Natural killer cell (primary cell): ENCODE measurements around the gene PRLH. TPM values are rescaled to one million over a fixed set of nuclear protein-coding genes. Genes with fewer than 3 reads are reported as not detected.

Experiments
- ATAC-seq, 3 donors: fragments of 150-1000 bp in 2 of 3; fragments of 200-7000 bp in 1 of 3; cut with Tn5 transposase; 1 replicate in 1 of 3; 2 replicates in 2 of 3; pipeline ENCODE4 v1.10.0; 2021; ENCODE audit warnings: mild to moderate bottlenecking in 2 of 3, moderate library complexity in 2 of 3
- DNase-seq, 2 donors: peaks; one replicate each; pipeline versions ENCODE4 v3.0.0 to v3.0.0-alpha.2; 2013 to 2021; ENCODE audit warnings: mixed read lengths in 1 of 2
- H3K27ac ChIP-seq: one replicate; pipeline ENCODE4 v1.5.1; 2013; ENCODE audit warnings: mild to moderate bottlenecking, low read length
- H3K27me3 ChIP-seq: one replicate; pipeline ENCODE4 v1.6.1; 2013; ENCODE audit warnings: low read length; ENCODE audit not compliant: control insufficient read depth, insufficient read depth
- H3K36me3 ChIP-seq: one replicate; pipeline ENCODE4 v1.6.1; 2013; ENCODE audit warnings: low read length; ENCODE audit not compliant: control insufficient read depth, insufficient read depth
- H3K4me1 ChIP-seq: one replicate; pipeline ENCODE4 v1.6.1; 2013; ENCODE audit warnings: low read length; ENCODE audit not compliant: control insufficient read depth, insufficient read depth
- H3K4me3 ChIP-seq: one replicate; pipeline ENCODE4 v1.5.1; 2013; ENCODE audit warnings: low read length
- H3K9me3 ChIP-seq: one replicate; pipeline ENCODE4 v1.6.1; 2013; ENCODE audit warnings: low read length; ENCODE audit not compliant: control insufficient read depth, insufficient read depth
- H3K27ac Mint-ChIP-seq, 2 donors: one replicate each; pipeline ENCODE4 v1.8.0; 2022; ENCODE audit warnings: mild to moderate bottlenecking in 2 of 2, mixed read lengths in 2 of 2, moderate library complexity in 1 of 2
- H3K27me3 Mint-ChIP-seq, 2 donors: one replicate each; pipeline ENCODE4 v1.8.0; 2022; ENCODE audit warnings: low read depth in 2 of 2, mixed read lengths in 2 of 2
- H3K36me3 Mint-ChIP-seq: one replicate; pipeline ENCODE4 v1.8.0; 2022; ENCODE audit warnings: mixed read lengths
- H3K4me1 Mint-ChIP-seq, 2 donors: one replicate each; pipeline ENCODE4 v1.8.0; 2022; ENCODE audit warnings: mixed read lengths in 2 of 2
- H3K4me3 Mint-ChIP-seq: one replicate; pipeline ENCODE4 v1.8.0; 2022; ENCODE audit warnings: mild to moderate bottlenecking, moderate library complexity, mixed read lengths
- H3K9me3 Mint-ChIP-seq, 2 donors: one replicate each; pipeline ENCODE4 v1.8.0; 2022; ENCODE audit warnings: mixed read lengths in 2 of 2
- WGBS: methylation state at CpG from one replicate; pipeline ENCODE4 v1.1.7; 2013; ENCODE audit warnings: missing lambda C conversion rate; ENCODE audit not compliant: insufficient coverage; 5-methylcytosine and 5-hydroxymethylcytosine counted together
- intact Hi-C: fragments of 100-400 bp; cut with micrococcal nuclease; formaldehyde crosslinking; loops from one replicate; pipeline ENCODE4 v1.14.2; 2022
- total RNA-seq, 4 donors: library from RNA; stranded (reverse); fragments of 120-200 nt in 1 of 4; gene quantifications; one replicate each; pipeline versions ENCODE4 v1.2.3 to v1.2.4, GENCODE V29; 2013 to 2022
- TF ChIP-seq, protein P1 (sequence below): fragments of 200-600 bp; IDR thresholded peaks from one replicate; pipeline ENCODE4 v1.8.0; 2022; ENCODE audit warnings: antibody characterized with exemption

PRLH gene
- total RNA-seq, 3 donors from 2014 or later (not counting 1 experiment from before 2014, with no cell fraction given), result not detected

DNA sequence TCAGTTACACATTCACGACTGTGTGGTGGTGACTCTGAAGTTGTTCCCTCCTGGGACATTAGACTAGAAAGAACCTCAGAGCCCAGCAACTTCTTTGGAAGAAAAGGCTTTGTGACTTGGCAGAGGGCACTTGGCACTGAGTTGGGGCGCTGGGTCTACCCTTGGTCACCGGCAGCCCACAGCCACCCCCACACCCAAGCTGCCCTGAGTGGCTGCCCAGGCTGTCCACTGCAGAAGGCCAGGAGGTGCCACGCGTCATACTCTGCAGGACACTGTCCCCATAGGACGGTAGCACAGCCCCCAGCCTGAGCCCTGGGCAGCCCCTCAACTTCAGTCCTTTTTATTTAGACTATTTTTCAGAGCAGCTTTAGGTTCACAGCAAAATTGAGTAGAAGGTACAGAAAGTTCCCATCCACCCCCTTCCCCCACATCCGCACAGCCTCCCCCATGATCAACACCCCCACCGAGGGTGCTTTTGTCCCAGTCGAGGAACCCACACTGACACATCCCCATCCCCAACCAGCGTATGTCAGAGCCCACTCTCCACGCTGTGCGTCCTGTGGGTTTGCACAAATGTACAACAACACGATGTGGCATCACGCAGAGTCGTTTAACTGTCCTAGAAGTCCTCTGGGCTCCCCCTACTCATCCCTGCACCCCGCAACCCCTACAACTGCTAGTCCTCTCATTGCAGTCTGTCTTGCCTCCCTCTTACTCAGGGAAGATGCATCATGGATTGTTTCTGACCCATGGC is 1.1 kb downstream of the PRLH start:
- 88% methylated on average over 16 of the region's 16 CpGs for WGBS
- Mint-ChIP-seq H3K27me3 (peaks cover 0 to 8% of the 10 kb centered on the region in 2 donors), H3K27ac (no peak overlapping the region), H3K4me3 (no peak overlapping the region), H3K9me3 (no peaks in the 10 kb centered on the region), H3K36me3 (no peaks in the 10 kb centered on the region), H3K4me1 (peaks cover 5 to 6% of the 10 kb centered on the region in 2 donors)
- no peak overlapping the region for H3K4me3 ChIP-seq
- no peak for ATAC-seq
- no peaks in the 10 kb centered on the region for H3K9me3 ChIP-seq
- no peaks in the 10 kb centered on the region for H3K36me3 ChIP-seq
- intact Hi-C loops, result no loop called here
- H3K4me1 ChIP-seq, result peaks cover 6% of the 10 kb centered on the region
- no peak overlapping the region for H3K27ac ChIP-seq
- H3K27me3 ChIP-seq, result no peaks in the 10 kb centered on the region
- TF ChIP-seq, protein P1, sequence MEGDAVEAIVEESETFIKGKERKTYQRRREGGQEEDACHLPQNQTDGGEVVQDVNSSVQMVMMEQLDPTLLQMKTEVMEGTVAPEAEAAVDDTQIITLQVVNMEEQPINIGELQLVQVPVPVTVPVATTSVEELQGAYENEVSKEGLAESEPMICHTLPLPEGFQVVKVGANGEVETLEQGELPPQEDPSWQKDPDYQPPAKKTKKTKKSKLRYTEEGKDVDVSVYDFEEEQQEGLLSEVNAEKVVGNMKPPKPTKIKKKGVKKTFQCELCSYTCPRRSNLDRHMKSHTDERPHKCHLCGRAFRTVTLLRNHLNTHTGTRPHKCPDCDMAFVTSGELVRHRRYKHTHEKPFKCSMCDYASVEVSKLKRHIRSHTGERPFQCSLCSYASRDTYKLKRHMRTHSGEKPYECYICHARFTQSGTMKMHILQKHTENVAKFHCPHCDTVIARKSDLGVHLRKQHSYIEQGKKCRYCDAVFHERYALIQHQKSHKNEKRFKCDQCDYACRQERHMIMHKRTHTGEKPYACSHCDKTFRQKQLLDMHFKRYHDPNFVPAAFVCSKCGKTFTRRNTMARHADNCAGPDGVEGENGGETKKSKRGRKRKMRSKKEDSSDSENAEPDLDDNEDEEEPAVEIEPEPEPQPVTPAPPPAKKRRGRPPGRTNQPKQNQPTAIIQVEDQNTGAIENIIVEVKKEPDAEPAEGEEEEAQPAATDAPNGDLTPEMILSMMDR, result no peak
- DNase-seq, result no peak

DNA sequence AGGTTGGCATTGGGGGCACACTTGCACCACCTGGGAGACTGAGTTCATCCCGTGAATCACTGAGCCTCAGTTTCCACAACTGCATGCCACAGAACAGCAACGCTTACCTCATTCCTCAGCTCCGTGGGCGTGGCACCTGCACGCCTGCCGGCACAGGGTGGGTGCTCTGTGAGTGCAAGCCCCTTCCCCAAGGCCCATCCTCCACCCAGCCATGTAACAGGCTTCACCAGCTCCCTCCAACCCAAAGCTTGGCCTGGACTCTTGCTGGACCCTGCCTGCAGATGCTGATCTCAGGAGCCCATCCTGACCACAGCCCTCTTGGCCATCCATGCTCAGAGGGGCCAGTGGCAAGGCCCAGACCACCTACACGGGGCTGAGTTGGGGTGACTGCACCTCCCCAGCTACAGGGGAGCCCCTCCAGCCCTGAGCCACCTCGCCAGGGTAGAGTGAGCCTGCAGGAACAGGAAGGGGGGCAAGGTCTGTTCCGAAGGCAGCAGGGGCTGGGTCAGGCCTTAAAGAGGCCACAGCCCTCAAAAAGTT is 1.8 kb downstream of the PRLH start:
- TF ChIP-seq, protein P1, result no peak
- ATAC-seq (no peak), DNase-seq (no peak)
- Mint-ChIP-seq H3K4me3 (no peak overlapping the region), H3K27ac (no peak overlapping the region), H3K27me3 (peaks cover 0 to 5% of the 10 kb centered on the region in 2 donors), H3K9me3 (no peaks in the 10 kb centered on the region), H3K4me1 (peaks cover 5 to 6% of the 10 kb centered on the region in 2 donors), H3K36me3 (no peaks in the 10 kb centered on the region)
- no peak overlapping the region for H3K4me3 ChIP-seq
- H3K4me1 ChIP-seq, result peaks cover 6% of the 10 kb centered on the region
- no peak overlapping the region for H3K27ac ChIP-seq
- intact Hi-C loops, result no loop called here
- no peaks in the 10 kb centered on the region for H3K27me3 ChIP-seq
- no peaks in the 10 kb centered on the region for H3K9me3 ChIP-seq
- H3K36me3 ChIP-seq, result no peaks in the 10 kb centered on the region
- 76% methylated on average over 9 of the region's 9 CpGs for WGBS

DNA sequence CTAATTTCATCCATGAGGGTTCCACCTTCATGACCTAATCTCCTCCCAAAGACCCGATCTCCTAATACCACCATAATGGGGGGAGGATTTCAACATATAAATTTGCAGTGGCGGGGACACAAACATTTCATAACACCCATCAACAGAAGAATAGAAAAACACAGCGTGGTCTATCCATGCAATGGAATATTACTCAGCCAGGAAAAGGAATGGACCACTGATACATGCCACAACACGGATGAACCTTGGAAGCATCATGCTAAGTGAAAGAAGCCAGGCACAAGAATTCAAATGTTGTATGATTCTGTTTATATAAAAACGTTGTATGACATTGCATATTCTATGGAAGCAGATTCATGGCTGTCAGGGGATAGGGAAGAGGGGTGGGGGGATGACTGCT is 2.7 kb downstream of the PRLH start:
- Histone ChIP-seq H3K9me3 (no peaks in the 10 kb centered on the region), H3K4me1 (peaks cover 6% of the 10 kb centered on the region), H3K27me3 (no peaks in the 10 kb centered on the region), H3K36me3 (no peaks in the 10 kb centered on the region), H3K27ac (no peak overlapping the region), H3K4me3 (no peak overlapping the region)
- no peak overlapping the region for H3K4me3 Mint-ChIP-seq
- H3K27ac Mint-ChIP-seq, result no peak overlapping the region
- H3K4me1 Mint-ChIP-seq, result peaks cover 5 to 6% of the 10 kb centered on the region in 2 donors
- no peaks in the 10 kb centered on the region for H3K9me3 Mint-ChIP-seq
- no peak for ATAC-seq
- H3K36me3 Mint-ChIP-seq, result no peaks in the 10 kb centered on the region
- WGBS, result 89% methylated on average over 3 of the region's 5 CpGs
- DNase-seq, result no peak
- TF ChIP-seq, protein P1, result no peak
- intact Hi-C loops, result no loop called here
- peaks cover 0 to 5% of the 10 kb centered on the region in 2 donors for H3K27me3 Mint-ChIP-seq
